ENCODE results near the gene IDH2.
"Not testable (repeated sequence)": the region's sequence is repeated elsewhere in the genome, so short reads cannot be mapped to it uniquely, and the experiment has no call there.

IDH2 gene

GRCh38 chr15:90101969-90102890 is at the start of gene IDH2:
TSS of gene IDH2 (minus strand) at chr15:90102468. CDS start at chr15:90102390, 78 bp downstream.
- Histone ChIP-seq H3K9me3 (ENCODE audit: control insufficient read depth in 1 of 2, low read length in 2 of 2) (no peaks in the 10 kb centered on the region), H3K27ac (ENCODE audit: low read length) (peak within 1 kb of the TSS; percentile 94), H3K36me3 (ENCODE audit: control insufficient read depth in 1 of 2, insufficient read depth in 2 of 2, low read length in 2 of 2) (no peaks in the 10 kb centered on the region), H3K27me3 (ENCODE audit: low read depth, low read length) (no peaks in the 10 kb centered on the region), H3K4me1 (ENCODE audit: control insufficient read depth in 1 of 2, insufficient read depth in 2 of 2, low read length in 2 of 2) (peaks cover 13 to 38% of the 10 kb centered on the region in 2 donors), H3K4me3 (ENCODE audit: low read depth in 1 of 2, low read length in 2 of 2) (peak within 1 kb of the TSS; percentile 70 to 78)

- not testable (repeated sequence) for H3K36me3 ChIP-seq (ENCODE audit: control insufficient read depth in 1 of 2, insufficient read depth in 2 of 2, low read length in 2 of 2); H3K9me3 ChIP-seq (ENCODE audit: control insufficient read depth in 1 of 2, low read length in 2 of 2); H3K4me3 ChIP-seq (ENCODE audit: low read depth in 1 of 2, low read length in 2 of 2); H3K4me1 ChIP-seq (ENCODE audit: control insufficient read depth in 1 of 2, insufficient read depth in 2 of 2, low read length in 2 of 2); H3K27me3 ChIP-seq (ENCODE audit: low read depth, low read length); H3K27ac ChIP-seq (ENCODE audit: low read length)
These were observed 48.3 kb upstream of the IDH2 start for GRCh38 chr15:90150551-90150950.

- Histone ChIP-seq H3K4me3 (ENCODE audit: low read depth in 1 of 2, low read length in 2 of 2) (no peak overlapping the region), H3K9me3 (ENCODE audit: control insufficient read depth in 1 of 2, low read length in 2 of 2) (no peaks in the 10 kb centered on the region), H3K4me1 (ENCODE audit: control insufficient read depth in 1 of 2, insufficient read depth in 2 of 2, low read length in 2 of 2) (peaks cover 0 to 8% of the 10 kb centered on the region in 2 donors), H3K27me3 (ENCODE audit: low read depth, low read length) (no peaks in the 10 kb centered on the region), H3K36me3 (ENCODE audit: control insufficient read depth in 1 of 2, insufficient read depth in 2 of 2, low read length in 2 of 2) (no peaks in the 10 kb centered on the region), H3K27ac (ENCODE audit: low read length) (no peak overlapping the region)
These were observed 47.5 kb upstream of the IDH2 start for GRCh38 chr15:90149609-90150340.

GRCh38 chr15:90146198-90146761 is 44.0 kb upstream of the IDH2 start:
- not testable (repeated sequence) for H3K9me3 ChIP-seq (ENCODE audit: control insufficient read depth in 1 of 2, low read length in 2 of 2); H3K27ac ChIP-seq (ENCODE audit: low read length); H3K36me3 ChIP-seq (ENCODE audit: control insufficient read depth in 1 of 2, insufficient read depth in 2 of 2, low read length in 2 of 2); H3K4me3 ChIP-seq (ENCODE audit: low read depth in 1 of 2, low read length in 2 of 2); H3K27me3 ChIP-seq (ENCODE audit: low read depth, low read length)
- peaks cover 0 to 15% of the 10 kb centered on the region in 2 donors for H3K4me1 ChIP-seq (ENCODE audit: control insufficient read depth in 1 of 2, insufficient read depth in 2 of 2, low read length in 2 of 2)

GRCh38 chr15:90145761-90146160 is 43.5 kb upstream of the IDH2 start:
- H3K36me3 ChIP-seq (ENCODE audit: control insufficient read depth in 1 of 2, insufficient read depth in 2 of 2, low read length in 2 of 2), result no peaks in the 10 kb centered on the region

GRCh38 chr15:90145259-90145658 is 43.0 kb upstream of the IDH2 start:
- Histone ChIP-seq H3K27ac (ENCODE audit: low read length) (no peak overlapping the region), H3K4me1 (ENCODE audit: control insufficient read depth in 1 of 2, insufficient read depth in 2 of 2, low read length in 2 of 2) (peaks cover 0 to 15% of the 10 kb centered on the region in 2 donors), H3K9me3 (ENCODE audit: control insufficient read depth in 1 of 2, low read length in 2 of 2) (no peaks in the 10 kb centered on the region), H3K27me3 (ENCODE audit: low read depth, low read length) (no peaks in the 10 kb centered on the region), H3K4me3 (ENCODE audit: low read depth in 1 of 2, low read length in 2 of 2) (no peak overlapping the region), H3K36me3 (ENCODE audit: control insufficient read depth in 1 of 2, insufficient read depth in 2 of 2, low read length in 2 of 2) (no peaks in the 10 kb centered on the region)

More at GRCh38 chr15:90145761-90146160, 43.5 kb upstream of the IDH2 start:
- H3K27me3 ChIP-seq (ENCODE audit: low read depth, low read length), result no peaks in the 10 kb centered on the region
- no peak overlapping the region for H3K4me3 ChIP-seq (ENCODE audit: low read depth in 1 of 2, low read length in 2 of 2)
- no peak overlapping the region for H3K27ac ChIP-seq (ENCODE audit: low read length)
- no peaks in the 10 kb centered on the region for H3K9me3 ChIP-seq (ENCODE audit: control insufficient read depth in 1 of 2, low read length in 2 of 2)
- peaks cover 0 to 15% of the 10 kb centered on the region in 2 donors for H3K4me1 ChIP-seq (ENCODE audit: control insufficient read depth in 1 of 2, insufficient read depth in 2 of 2, low read length in 2 of 2)

GRCh38 chr15:90143166-90143655 is 40.9 kb upstream of the IDH2 start:
- Histone ChIP-seq H3K36me3 (ENCODE audit: control insufficient read depth in 1 of 2, insufficient read depth in 2 of 2, low read length in 2 of 2) (no peaks in the 10 kb centered on the region), H3K4me1 (ENCODE audit: control insufficient read depth in 1 of 2, insufficient read depth in 2 of 2, low read length in 2 of 2) (peaks cover 0 to 8% of the 10 kb centered on the region in 2 donors), H3K27ac (ENCODE audit: low read length) (no peak overlapping the region), H3K27me3 (ENCODE audit: low read depth, low read length) (no peaks in the 10 kb centered on the region), H3K4me3 (ENCODE audit: low read depth in 1 of 2, low read length in 2 of 2) (no peak overlapping the region), H3K9me3 (ENCODE audit: control insufficient read depth in 1 of 2, low read length in 2 of 2) (no peaks in the 10 kb centered on the region)

- no peak overlapping the region for H3K27ac ChIP-seq (ENCODE audit: low read length)
- no peaks in the 10 kb centered on the region for H3K9me3 ChIP-seq (ENCODE audit: control insufficient read depth in 1 of 2, low read length in 2 of 2)
- no peaks in the 10 kb centered on the region for H3K36me3 ChIP-seq (ENCODE audit: control insufficient read depth in 1 of 2, insufficient read depth in 2 of 2, low read length in 2 of 2)
- no peaks in the 10 kb centered on the region for H3K27me3 ChIP-seq (ENCODE audit: low read depth, low read length)
- peaks cover 0 to 8% of the 10 kb centered on the region in 2 donors for H3K4me1 ChIP-seq (ENCODE audit: control insufficient read depth in 1 of 2, insufficient read depth in 2 of 2, low read length in 2 of 2)
- H3K4me3 ChIP-seq (ENCODE audit: low read depth in 1 of 2, low read length in 2 of 2), result no peak overlapping the region
These were observed 40.2 kb upstream of the IDH2 start for GRCh38 chr15:90142216-90143165.

- no peaks in the 10 kb centered on the region for H3K36me3 ChIP-seq (ENCODE audit: control insufficient read depth in 1 of 2, insufficient read depth in 2 of 2, low read length in 2 of 2)
These were observed 39.4 kb upstream of the IDH2 start for GRCh38 chr15:90141646-90142045.

GRCh38 chr15:90139549-90139948 is 37.3 kb upstream of the IDH2 start:
- H3K27ac ChIP-seq (ENCODE audit: low read length); H3K36me3 ChIP-seq (ENCODE audit: control insufficient read depth in 1 of 2, insufficient read depth in 2 of 2, low read length in 2 of 2); H3K27me3 ChIP-seq (ENCODE audit: low read depth, low read length); H3K9me3 ChIP-seq (ENCODE audit: control insufficient read depth in 1 of 2, low read length in 2 of 2); H3K4me1 ChIP-seq (ENCODE audit: control insufficient read depth in 1 of 2, insufficient read depth in 2 of 2, low read length in 2 of 2); H3K4me3 ChIP-seq (ENCODE audit: low read depth in 1 of 2, low read length in 2 of 2): not testable (repeated sequence)

More at GRCh38 chr15:90141646-90142045, 39.4 kb upstream of the IDH2 start:
- H3K4me3 ChIP-seq (ENCODE audit: low read depth in 1 of 2, low read length in 2 of 2), result no peak overlapping the region
- H3K27me3 ChIP-seq (ENCODE audit: low read depth, low read length), result no peaks in the 10 kb centered on the region
- no peak overlapping the region for H3K27ac ChIP-seq (ENCODE audit: low read length)
- no peaks in the 10 kb centered on the region for H3K9me3 ChIP-seq (ENCODE audit: control insufficient read depth in 1 of 2, low read length in 2 of 2)
- peaks cover 0 to 8% of the 10 kb centered on the region in 2 donors for H3K4me1 ChIP-seq (ENCODE audit: control insufficient read depth in 1 of 2, insufficient read depth in 2 of 2, low read length in 2 of 2)
